Iris pigment epithelial cell (primary cell): ENCODE data around the gene MRPL44.

Experiments
- DNase-seq: peaks from one replicate; pipeline ENCODE4 v3.0.0-alpha.2; 2011; ENCODE audit warnings: low read depth

The MRPL44 gene

GRCh38 chr2:224009605-224010315, 52.5 kb downstream of the MRPL44 start:
- DNase-seq: peak; percentile 45

- DNase-seq: no peak
Observed at GRCh38 chr2:224011837-224012236, 54.6 kb downstream of the MRPL44 start.

- DNase-seq: no peak
Observed at GRCh38 chr2:224014336-224014735, 57.1 kb downstream of the MRPL44 start.

- DNase-seq: no peak
Observed at GRCh38 chr2:224016963-224017362, 59.7 kb downstream of the MRPL44 start.
